Measurements from ENCODE around the gene ZAP70. TPM values are rescaled to one million over a fixed set of nuclear protein-coding genes. Genes with fewer than 3 reads are reported as not detected.
"Not testable (repeated sequence)": the region's sequence is repeated elsewhere in the genome, so short reads cannot be mapped to it uniquely, and the experiment has no call there.

ZAP70 gene
- total RNA-seq, 1 donor from 2014 or later = 0.37 TPM

GRCh38 chr2:97670471-97670870 lies 42.9 kb upstream of the ZAP70 start:
- no peak for DNase-seq (ENCODE audit: low spot score)
- Mint-ChIP-seq H3K36me3 (ENCODE audit: low read depth) (no peaks in the 10 kb centered on the region), H3K27ac (ENCODE audit: unreplicated experiment) (no peak overlapping the region), H3K9me3 (ENCODE audit: low read depth) (no peaks in the 10 kb centered on the region), H3K27me3 (ENCODE audit: low read depth) (no peaks in the 10 kb centered on the region), H3K4me1 (ENCODE audit: low read depth) (peaks cover 8% of the 10 kb centered on the region), H3K4me3 (ENCODE audit: unreplicated experiment) (no peak overlapping the region)
- TF ChIP-seq, protein P1, sequence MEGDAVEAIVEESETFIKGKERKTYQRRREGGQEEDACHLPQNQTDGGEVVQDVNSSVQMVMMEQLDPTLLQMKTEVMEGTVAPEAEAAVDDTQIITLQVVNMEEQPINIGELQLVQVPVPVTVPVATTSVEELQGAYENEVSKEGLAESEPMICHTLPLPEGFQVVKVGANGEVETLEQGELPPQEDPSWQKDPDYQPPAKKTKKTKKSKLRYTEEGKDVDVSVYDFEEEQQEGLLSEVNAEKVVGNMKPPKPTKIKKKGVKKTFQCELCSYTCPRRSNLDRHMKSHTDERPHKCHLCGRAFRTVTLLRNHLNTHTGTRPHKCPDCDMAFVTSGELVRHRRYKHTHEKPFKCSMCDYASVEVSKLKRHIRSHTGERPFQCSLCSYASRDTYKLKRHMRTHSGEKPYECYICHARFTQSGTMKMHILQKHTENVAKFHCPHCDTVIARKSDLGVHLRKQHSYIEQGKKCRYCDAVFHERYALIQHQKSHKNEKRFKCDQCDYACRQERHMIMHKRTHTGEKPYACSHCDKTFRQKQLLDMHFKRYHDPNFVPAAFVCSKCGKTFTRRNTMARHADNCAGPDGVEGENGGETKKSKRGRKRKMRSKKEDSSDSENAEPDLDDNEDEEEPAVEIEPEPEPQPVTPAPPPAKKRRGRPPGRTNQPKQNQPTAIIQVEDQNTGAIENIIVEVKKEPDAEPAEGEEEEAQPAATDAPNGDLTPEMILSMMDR (IDR thresholded peaks at IDR 0.05) = no peak

DNA sequence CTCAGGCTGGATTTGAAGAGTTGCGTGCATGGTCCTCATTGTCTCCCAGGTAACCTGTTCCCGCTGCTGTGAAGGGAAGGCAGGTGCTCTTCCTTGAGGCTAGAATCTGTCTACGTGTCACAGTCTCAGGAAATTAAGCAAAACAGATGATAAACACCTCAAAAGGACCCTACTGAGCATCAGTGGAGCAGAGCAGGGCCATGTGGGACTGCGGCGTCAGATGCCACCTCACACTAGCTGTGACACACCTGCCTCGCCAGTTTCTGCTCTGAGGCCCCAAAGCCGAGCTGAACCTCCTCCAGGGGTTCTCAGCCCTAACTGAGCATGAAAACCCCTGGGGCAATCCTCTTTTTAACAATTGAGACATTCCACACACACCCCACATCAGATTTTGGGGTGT lies 41.9 kb upstream of the ZAP70 start:
- TF ChIP-seq, protein P1 (IDR thresholded peaks at IDR 0.05) = no peak
- Mint-ChIP-seq H3K27ac (ENCODE audit: unreplicated experiment) (no peak overlapping the region), H3K9me3 (ENCODE audit: low read depth) (no peaks in the 10 kb centered on the region), H3K27me3 (ENCODE audit: low read depth) (no peaks in the 10 kb centered on the region), H3K4me3 (ENCODE audit: unreplicated experiment) (no peak overlapping the region), H3K4me1 (ENCODE audit: low read depth) (peaks cover 8% of the 10 kb centered on the region), H3K36me3 (ENCODE audit: low read depth) (no peaks in the 10 kb centered on the region)
- no peak for DNase-seq (ENCODE audit: low spot score)

DNA sequence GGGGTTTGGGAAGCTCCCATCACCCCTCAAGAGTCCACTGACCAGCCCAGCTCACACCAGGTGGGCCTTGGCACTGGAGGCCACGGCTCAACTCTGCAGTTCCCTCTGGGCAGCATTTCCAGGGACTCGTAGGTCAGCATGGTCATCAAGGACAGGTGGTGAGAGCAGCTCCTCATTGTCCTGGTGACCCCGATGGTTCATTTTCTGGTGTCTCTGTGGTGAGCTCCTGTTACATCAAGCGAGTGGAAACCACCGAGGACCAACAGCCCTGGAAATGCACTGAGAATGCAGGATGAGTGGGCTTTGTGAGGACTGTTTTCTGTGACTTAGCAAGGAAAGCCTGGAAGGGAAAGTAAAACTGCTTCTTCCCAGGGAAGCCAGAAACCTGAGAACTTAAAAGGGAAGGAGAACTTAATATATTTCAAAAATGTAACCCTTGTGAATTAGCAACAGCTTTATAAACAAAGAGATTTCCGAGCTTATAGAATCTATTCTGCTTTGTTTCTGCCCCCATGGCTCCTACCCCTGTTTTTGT lies 40.7 kb upstream of the ZAP70 start:
- H3K4me3 Mint-ChIP-seq (ENCODE audit: unreplicated experiment); H3K4me1 Mint-ChIP-seq (ENCODE audit: low read depth); DNase-seq (ENCODE audit: low spot score): not testable (repeated sequence)

GRCh38 chr2:97673182-97673914 lies 40.0 kb upstream of the ZAP70 start:
- Mint-ChIP-seq H3K4me1 (ENCODE audit: low read depth) (peaks cover 8% of the 10 kb centered on the region), H3K9me3 (ENCODE audit: low read depth) (no peaks in the 10 kb centered on the region), H3K27me3 (ENCODE audit: low read depth) (no peaks in the 10 kb centered on the region), H3K27ac (ENCODE audit: unreplicated experiment) (peak overlapping the region; percentile 86), H3K36me3 (ENCODE audit: low read depth) (peaks cover 5% of the 10 kb centered on the region), H3K4me3 (ENCODE audit: unreplicated experiment) (no peak overlapping the region)
- TF ChIP-seq, protein P1 (IDR thresholded peaks at IDR 0.05) = no peak
- DNase-seq (ENCODE audit: low spot score) = no peak

More for the DNA sequence above, 40.7 kb upstream of the ZAP70 start:
- not testable (repeated sequence) for H3K9me3 Mint-ChIP-seq (ENCODE audit: low read depth); H3K36me3 Mint-ChIP-seq (ENCODE audit: low read depth); H3K27me3 Mint-ChIP-seq (ENCODE audit: low read depth)
- peak overlapping the region; percentile 86 for H3K27ac Mint-ChIP-seq (ENCODE audit: unreplicated experiment)

DNA sequence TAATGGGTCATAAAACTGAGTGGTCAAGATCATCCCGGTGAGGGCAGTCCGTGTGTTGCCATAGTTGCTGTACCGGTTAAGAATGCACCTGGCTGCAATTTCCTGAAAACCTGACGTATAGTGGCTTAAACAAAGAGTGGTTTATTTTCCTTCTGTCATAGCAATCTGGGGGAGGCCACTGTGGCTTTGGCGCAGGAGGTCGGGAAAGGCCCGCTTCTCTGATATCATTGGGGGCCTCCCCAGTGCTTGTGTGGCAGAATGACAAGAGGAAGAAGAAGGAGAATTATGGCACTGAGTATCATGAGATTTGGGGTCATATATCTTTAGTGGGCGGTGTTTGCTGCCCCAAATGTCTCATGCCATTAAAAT lies 39.5 kb upstream of the ZAP70 start:
- H3K4me1 Mint-ChIP-seq (ENCODE audit: low read depth) = peaks cover 8% of the 10 kb centered on the region
- TF ChIP-seq, protein P1 (IDR thresholded peaks at IDR 0.05) = no peak
- peaks cover 6% of the 10 kb centered on the region for H3K36me3 Mint-ChIP-seq (ENCODE audit: low read depth)
- H3K27ac Mint-ChIP-seq (ENCODE audit: unreplicated experiment) = no peak overlapping the region
- no peaks in the 10 kb centered on the region for H3K27me3 Mint-ChIP-seq (ENCODE audit: low read depth)
- no peak for DNase-seq (ENCODE audit: low spot score)
- H3K9me3 Mint-ChIP-seq (ENCODE audit: low read depth) = no peaks in the 10 kb centered on the region
- H3K4me3 Mint-ChIP-seq (ENCODE audit: unreplicated experiment) = no peak overlapping the region
